RWPE2 (cell line): ENCODE results near the gene FBXL7.

ENCODE experiments used
- ATAC-seq: fragments of 200-7000 bp; cut with Tn5 transposase; 3 replicates; pipeline ENCODE4 v1.9.1; 2021; ENCODE audit warnings: low read depth
- DNase-seq: peaks from one replicate; pipeline ENCODE4 v3.0.0-alpha.2; 2020; ENCODE audit warnings: low spot score
- H3K27ac ChIP-seq: fragments of 450-650 bp; 2 replicates; pipeline ENCODE4 v1.5.1; 2017; ENCODE audit warnings: mild to moderate bottlenecking; ENCODE audit not compliant: poor library complexity, severe bottlenecking
- H3K27me3 ChIP-seq: fragments of 250-450 bp; sonication (Bioruptor Pico); 2 replicates; pipeline ENCODE4 v1.5.1; 2021; ENCODE audit warnings: mild to moderate bottlenecking, moderate library complexity; ENCODE audit not compliant: insufficient read depth, poor library complexity, severe bottlenecking
- H3K36me3 ChIP-seq: fragments of 250-450 bp; sonication (Bioruptor Pico); 2 replicates; pipeline ENCODE4 v1.5.1; 2020; ENCODE audit warnings: low read depth, mild to moderate bottlenecking, moderate library complexity
- H3K4me1 ChIP-seq: fragments of 250-450 bp; sonication (Bioruptor Pico); 2 replicates; pipeline ENCODE4 v1.5.1; 2021; ENCODE audit warnings: mild to moderate bottlenecking, moderate library complexity; ENCODE audit not compliant: insufficient read depth, poor library complexity, severe bottlenecking
- H3K4me3 ChIP-seq: fragments of 250-450 bp; sonication (Bioruptor Pico); 2 replicates; pipeline ENCODE4 v1.5.1; 2021; ENCODE audit warnings: mild to moderate bottlenecking, moderate library complexity; ENCODE audit not compliant: severe bottlenecking
- H3K9me3 ChIP-seq: fragments of 250-450 bp; sonication (Bioruptor Pico); 2 replicates; pipeline ENCODE4 v1.5.1; 2021; ENCODE audit warnings: mild to moderate bottlenecking, moderate library complexity; ENCODE audit not compliant: severe bottlenecking
- TF ChIP-seq, protein P1 (sequence below): fragments of 450-650 bp; IDR thresholded peaks from one replicate; pipeline ENCODE4 v1.5.1; 2017; ENCODE audit warnings: mild to moderate bottlenecking, moderate library complexity; ENCODE audit not compliant: poor library complexity, severe bottlenecking

The FBXL7 gene

DNA sequence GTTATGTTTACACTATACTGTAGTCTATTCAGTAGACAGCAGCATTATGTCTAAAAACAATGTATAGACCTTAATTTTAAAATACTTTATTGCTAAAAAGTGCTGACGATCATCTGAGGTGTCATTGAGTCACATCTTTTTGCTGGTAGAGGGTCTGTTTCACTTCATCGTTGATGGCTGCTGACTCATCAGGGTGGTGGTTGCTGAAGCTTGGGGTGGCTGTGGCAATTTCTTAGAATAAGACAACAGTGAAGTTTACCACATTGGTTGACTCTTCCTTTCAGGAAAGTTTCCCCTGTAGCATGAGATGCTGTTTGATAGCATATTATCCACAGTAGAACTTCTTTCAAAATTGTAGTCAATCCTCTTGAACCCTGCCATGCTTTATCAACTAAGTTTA is 150.3 kb downstream of the FBXL7 start:
- TF ChIP-seq, protein P1, sequence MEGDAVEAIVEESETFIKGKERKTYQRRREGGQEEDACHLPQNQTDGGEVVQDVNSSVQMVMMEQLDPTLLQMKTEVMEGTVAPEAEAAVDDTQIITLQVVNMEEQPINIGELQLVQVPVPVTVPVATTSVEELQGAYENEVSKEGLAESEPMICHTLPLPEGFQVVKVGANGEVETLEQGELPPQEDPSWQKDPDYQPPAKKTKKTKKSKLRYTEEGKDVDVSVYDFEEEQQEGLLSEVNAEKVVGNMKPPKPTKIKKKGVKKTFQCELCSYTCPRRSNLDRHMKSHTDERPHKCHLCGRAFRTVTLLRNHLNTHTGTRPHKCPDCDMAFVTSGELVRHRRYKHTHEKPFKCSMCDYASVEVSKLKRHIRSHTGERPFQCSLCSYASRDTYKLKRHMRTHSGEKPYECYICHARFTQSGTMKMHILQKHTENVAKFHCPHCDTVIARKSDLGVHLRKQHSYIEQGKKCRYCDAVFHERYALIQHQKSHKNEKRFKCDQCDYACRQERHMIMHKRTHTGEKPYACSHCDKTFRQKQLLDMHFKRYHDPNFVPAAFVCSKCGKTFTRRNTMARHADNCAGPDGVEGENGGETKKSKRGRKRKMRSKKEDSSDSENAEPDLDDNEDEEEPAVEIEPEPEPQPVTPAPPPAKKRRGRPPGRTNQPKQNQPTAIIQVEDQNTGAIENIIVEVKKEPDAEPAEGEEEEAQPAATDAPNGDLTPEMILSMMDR: no peak
- DNase-seq (no peak), ATAC-seq (no peak)
- Histone ChIP-seq H3K9me3 (no peaks in the 10 kb centered on the region), H3K4me3 (no peak overlapping the region), H3K27ac (no peak overlapping the region), H3K27me3 (no peaks in the 10 kb centered on the region), H3K4me1 (no peaks in the 10 kb centered on the region), H3K36me3 (no peaks in the 10 kb centered on the region)

DNA sequence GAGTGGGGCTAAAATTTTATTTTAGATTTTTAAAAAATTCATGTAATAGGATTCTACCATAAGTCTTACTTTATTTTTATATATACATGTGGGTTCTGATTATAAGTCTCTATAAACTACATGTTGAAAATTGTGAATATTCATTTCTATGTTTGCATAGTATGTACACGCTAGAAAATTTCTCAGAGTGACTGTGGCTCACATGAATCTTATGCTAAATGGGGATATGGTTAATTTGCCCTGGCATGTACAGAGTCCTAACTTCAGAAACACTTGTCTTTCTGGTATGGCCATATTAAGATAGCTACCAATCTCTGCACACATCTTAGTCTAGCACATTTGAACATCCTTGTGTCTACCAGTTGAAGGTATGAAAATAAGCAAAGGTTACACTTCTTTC is 154.8 kb downstream of the FBXL7 start:
- ATAC-seq: no peak
- Histone ChIP-seq H3K4me1 (no peaks in the 10 kb centered on the region), H3K27ac (no peak overlapping the region), H3K4me3 (no peak overlapping the region), H3K9me3 (no peaks in the 10 kb centered on the region), H3K36me3 (no peaks in the 10 kb centered on the region), H3K27me3 (no peaks in the 10 kb centered on the region)
- no peak for DNase-seq
- TF ChIP-seq, protein P1: no peak

DNA sequence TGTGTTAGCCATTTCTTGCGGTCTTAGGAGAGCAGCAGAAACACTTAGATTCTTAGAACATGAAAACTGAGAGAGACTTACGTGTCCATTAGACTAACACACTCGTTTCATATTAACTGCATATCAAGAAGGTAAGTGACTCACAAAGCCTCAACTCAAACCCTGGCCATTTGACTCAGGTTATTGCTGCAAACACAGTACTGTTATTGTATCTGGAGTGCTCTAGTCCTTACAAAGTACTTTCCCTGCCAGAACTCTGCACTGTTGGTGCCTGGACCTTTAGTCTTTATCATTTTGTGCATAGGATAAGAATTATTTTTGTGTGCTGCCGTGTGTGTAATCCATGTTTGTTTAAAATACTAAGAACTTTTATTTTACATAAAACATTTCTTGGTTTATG is 155.7 kb downstream of the FBXL7 start:
- no peaks in the 10 kb centered on the region for H3K36me3 ChIP-seq
- TF ChIP-seq, protein P1: no peak

DNA sequence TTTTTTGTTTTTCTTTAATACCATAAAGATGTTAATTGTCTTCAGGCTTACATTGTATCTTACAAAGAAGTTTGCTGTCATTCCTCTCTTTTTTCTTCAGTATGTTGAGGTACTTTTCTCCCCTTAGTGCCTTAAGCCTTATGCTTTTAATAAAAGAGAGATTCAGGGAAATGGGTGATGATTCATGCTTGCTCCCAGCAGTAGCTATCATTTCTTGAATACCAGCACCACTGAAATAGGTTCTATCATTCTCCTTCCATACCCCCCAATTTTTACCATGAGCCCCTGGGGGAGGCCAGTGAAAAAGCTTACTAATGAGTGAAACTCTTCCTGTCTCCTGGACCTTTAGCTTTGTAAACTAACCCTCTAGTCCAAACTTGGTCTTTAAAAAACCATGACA is 165.0 kb downstream of the FBXL7 start:
- no peaks in the 10 kb centered on the region for H3K36me3 ChIP-seq
- H3K9me3 ChIP-seq: no peaks in the 10 kb centered on the region
- no peaks in the 10 kb centered on the region for H3K4me1 ChIP-seq
- no peak for ATAC-seq
- H3K4me3 ChIP-seq: no peak overlapping the region
- DNase-seq: no peak
- TF ChIP-seq, protein P1: no peak
- no peaks in the 10 kb centered on the region for H3K27me3 ChIP-seq
- no peak overlapping the region for H3K27ac ChIP-seq

More for the DNA sequence above, 155.7 kb downstream of the FBXL7 start:
- DNase-seq (no peak), ATAC-seq (no peak)
- Histone ChIP-seq H3K27me3 (no peaks in the 10 kb centered on the region), H3K4me3 (no peak overlapping the region), H3K4me1 (no peaks in the 10 kb centered on the region), H3K27ac (no peak overlapping the region), H3K9me3 (no peaks in the 10 kb centered on the region)

DNA sequence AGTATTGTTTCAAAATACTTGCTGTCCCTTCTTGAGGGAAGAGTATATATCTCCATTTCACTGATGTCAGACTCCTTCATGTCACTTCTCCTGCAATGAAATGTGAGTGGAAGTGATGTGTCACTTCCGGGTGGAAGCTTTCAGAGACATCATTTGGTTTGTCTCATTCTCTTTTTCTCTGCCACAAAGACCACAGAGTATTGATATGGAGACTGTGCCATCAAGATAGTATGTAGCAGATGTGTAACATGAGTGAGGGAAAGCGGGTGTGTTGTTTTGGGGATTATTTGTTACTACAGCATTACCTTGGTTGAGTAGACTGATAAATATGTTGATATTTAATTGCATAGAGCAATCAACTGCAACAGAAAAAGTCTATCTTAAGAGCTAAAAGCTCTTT is 169.8 kb downstream of the FBXL7 start:
- Histone ChIP-seq H3K9me3 (no peaks in the 10 kb centered on the region), H3K4me3 (no peak overlapping the region), H3K27me3 (peaks cover 5% of the 10 kb centered on the region), H3K36me3 (no peaks in the 10 kb centered on the region), H3K4me1 (no peaks in the 10 kb centered on the region), H3K27ac (no peak overlapping the region)
- DNase-seq (no peak), ATAC-seq (no peak)
- TF ChIP-seq, protein P1: no peak
